GM18519 (cell line): ENCODE data around the gene BAZ1B.

Experiments
- ATAC-seq: cut with Tn5 transposase; IDR thresholded peaks from one replicate; pipeline ENCODE4 v1.9.1; 2021; ENCODE audit warnings: mild to moderate bottlenecking, moderate library complexity; ENCODE audit not compliant: unreplicated experiment, low FRiP score

Gene BAZ1B

GRCh38 chr7:73391396-73391795, 130.7 kb downstream of the BAZ1B start:
- no peak for ATAC-seq
